ENCODE data around the gene SHC2.

SHC2 gene

DNA sequence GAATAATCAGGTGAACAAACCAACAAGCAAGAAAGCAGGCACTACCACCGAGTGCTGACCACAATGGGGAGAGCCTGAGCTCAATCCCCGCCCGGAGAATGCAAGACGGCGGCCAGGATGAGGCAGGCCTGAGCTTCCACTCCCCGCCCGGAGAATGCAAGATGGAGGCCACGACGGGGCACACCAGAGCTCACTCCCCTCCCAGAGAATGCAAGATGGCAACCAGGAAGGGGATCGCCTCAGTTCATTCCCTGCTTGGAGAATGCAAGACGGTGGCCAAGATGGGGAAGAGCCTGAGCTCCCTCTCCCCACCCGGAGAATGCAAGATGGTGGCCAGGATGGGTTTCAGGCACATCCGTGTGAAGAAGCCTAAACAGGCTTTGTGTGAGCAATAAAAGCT is 91.6 kb downstream of the SHC2 start:
- no peak for DNase-seq

DNA sequence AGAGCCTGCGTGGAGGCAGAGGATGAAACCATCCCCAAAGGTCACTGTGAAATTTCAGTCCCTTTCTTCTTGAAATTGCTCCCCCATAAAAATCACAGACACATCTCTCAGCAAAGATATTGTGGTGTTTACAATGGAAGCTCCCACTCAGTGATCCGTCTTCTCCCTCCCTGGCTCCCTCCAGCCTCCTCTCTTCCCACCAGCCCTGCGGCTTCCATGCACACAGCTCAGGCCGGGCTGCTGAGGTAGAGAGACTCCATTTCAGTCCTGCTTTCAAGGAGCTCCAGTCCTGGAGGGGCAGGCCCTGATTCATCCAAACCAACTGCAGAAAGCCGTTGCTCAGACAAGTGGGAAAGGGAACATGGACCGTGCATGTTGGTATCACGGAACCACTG is 92.2 kb downstream of the SHC2 start:
- DNase-seq, result no peak

DNA sequence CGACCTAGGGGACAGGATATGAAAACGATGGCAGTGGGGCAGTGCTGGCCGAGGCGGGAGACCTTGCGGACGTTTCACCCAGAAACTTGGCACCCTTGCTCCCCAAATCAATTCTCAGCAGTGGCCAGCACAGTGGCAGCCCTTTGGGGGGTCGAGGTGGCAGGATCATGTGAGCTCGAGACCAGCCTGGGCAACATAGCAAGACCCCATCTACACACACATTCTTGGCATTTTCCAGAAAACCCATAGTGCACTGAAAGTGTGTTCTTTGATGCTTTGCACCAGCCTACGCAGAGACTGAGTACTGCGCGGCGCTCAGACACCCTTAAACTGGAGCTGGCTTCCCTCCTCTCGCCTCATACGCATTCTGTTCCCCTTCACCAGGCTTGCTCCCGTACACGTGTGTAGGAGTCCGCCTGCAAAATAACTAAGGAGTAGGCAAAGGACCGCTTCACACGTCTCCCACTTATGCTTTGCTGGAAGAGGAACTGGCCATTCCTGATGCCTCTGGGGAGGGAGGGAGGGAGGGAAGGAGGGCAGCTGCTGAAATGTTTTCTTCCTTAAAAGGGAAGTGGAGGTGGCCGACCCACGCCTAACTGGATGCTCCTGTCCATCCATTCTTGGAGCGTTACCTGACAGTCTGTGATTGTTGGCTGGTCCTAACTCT is 92.7 kb downstream of the SHC2 start:
- DNase-seq, result no peak

DNA sequence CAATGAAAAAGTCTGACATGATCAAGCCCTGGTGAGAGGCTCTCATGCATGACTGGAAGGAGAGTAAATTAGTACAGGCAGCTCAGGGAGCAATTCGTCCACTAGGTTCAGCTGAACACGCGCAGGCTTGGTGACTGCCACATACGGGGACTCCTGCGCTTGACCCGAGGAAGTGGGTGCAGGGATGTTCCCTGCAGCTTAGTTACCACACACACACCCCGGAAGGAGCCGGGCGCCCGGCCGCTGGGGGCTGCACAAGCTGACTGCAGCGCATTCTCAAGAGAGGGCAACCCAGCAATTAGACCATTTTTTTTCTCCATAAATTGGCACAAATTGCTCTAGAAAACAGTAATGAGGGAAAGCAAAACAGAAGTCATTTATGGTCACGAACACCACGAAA is 93.3 kb downstream of the SHC2 start:
- no peak for DNase-seq

DNA sequence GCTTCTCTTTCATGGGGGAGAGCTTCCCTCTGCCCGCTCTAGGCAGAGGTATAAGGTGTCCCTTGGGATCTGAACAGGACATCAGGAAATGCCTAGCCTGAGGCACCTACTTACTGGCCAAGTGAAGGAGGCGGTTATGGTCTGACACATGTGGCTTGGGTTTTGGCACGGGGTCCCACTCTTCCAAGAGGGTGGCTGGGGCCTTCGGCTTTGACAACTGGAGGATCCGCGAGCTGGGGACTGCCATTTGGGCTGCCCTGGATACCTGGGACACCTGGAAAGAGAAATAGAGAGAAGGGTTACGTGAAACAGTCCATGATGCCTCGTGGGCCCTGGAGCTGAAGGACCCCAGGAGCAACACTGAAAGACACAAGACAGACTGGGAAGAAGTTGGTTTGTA is 93.9 kb downstream of the SHC2 start:
- no peak for DNase-seq

All from right forelimb (tissue), 1 donor.